ENCODE results near the gene ZNF385B.
A peak's percentile ranks its signal among the peaks of the same experiment; 100 is the strongest.

The ZNF385B gene

DNA sequence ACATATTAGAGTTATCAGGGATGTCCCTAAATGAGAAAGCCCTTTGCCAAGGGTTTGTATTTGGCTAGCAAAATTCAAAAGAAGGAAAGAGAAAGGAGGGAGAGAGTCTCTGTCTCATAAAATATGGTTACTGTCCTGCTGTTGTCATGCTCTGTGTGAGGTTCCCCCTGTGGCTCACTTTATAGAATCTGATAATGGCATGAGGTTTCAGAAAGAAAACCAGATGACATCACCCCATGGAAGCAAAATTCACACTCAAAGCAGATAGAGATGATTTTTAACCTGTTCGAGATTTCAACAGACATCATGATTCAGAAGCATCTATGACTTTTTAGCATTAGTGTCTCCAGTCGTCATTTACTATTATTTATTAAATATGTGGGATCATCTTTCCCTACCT lies 431.8 kb downstream of the ZNF385B start:
- DNase-seq: no peak

DNA sequence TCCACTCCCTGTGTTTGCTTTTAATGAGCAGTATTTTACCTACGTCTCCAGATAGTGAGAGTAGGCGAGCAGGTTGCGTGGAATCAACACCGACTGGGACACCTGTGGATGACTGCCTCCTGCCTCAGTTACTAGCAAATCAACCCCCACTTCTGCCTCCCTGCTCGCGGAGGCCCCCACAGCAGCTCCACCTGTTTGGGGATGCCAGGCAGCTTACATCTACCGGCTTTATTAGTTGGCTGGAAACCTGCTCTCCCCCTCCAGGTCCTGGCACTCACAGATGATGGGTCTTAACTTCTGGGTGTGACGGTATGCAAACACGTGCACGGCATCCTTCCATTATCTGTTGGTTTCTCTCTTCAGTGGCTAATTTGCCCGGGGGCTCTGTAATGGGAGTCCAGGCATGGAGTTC lies 432.3 kb downstream of the ZNF385B start:
- DNase-seq: no peak

DNA sequence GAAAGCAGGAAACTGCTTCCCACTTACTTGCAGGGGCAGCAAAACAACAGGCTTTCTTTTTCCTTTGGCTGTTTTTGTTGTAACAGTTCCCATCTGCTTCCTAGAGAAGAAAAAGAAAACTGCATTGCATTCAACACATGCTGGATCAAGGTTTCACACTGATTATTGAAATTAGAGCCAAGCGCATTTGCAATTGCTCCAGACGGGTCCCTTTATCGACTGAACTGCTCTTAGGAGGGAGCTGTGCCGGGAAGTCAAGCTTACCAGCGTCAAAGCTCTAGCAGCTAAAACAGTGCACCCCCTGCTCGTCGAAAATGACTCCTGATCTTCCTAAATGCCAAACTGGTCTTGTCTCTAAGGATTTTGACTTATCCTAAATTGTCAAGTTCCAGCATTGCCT lies 432.8 kb downstream of the ZNF385B start:
- DNase-seq: no peak

DNA sequence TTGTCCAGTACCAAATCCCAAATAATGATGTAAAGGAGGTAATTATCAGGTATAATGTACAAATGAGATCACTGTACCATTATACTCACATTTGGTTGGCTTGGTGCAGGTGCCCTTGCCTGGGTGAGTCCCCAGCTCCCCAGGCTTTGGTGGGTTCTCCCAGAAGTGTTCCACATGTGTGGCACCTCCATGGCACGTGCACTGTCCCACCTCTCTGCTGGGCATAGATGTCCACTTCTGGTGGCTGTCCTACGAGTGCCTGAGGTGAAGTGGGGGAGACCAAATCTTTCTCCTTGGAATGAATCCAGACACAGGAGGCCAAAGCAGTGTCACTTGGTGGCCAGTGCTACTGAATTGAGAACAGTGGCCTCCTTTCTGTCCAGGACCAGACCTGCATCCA lies 434.3 kb downstream of the ZNF385B start:
- DNase-seq: no peak

DNA sequence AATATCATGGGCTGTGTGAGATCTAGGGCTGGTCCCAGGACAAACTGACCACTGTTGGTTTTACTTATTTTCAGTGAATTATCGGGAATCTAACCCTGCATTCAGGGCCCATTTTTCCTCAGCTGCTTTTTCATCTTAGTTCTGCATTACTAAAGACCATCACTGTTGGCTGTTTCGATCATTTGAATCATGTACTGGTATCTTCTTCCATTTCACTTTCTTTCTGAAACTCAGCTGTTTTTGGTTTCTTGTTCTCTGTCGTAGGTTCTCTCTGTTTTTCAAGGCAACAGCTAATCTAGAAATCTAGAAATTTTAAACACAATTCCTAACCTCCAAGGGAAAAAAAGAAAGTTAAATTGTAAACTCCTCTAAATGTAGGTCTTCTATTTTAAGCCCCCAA lies 436.8 kb downstream of the ZNF385B start:
- DNase-seq: no peak

DNA sequence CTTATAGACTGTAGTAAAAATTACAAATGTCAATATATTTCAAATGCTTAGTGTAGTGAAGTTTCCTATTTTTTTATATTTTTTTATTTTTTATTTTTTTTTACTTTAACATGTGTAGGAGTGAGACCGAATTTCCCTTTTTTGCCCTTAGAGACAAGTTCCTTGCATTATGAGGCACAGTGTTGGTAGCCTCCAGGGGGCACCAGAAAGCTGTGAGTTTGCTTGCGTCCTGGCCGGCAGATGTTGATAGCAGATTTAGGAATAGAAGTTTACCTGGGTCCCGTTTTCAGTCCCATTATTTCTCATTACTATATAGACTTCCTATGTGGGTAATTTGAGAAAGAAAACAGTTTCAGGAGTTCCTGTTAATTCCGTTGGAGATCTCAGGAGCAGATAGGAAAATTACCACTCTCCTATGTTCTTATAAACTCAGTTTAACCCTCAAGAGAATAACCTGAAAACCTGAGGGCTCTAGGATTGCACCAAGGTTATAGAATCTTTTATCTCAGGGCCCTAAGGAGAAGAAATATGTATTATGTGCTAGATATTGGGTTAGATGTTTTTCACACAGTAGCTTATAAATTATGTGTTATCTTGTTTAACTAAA lies 439.3 kb downstream of the ZNF385B start:
- peak; percentile 40 for DNase-seq

DNA sequence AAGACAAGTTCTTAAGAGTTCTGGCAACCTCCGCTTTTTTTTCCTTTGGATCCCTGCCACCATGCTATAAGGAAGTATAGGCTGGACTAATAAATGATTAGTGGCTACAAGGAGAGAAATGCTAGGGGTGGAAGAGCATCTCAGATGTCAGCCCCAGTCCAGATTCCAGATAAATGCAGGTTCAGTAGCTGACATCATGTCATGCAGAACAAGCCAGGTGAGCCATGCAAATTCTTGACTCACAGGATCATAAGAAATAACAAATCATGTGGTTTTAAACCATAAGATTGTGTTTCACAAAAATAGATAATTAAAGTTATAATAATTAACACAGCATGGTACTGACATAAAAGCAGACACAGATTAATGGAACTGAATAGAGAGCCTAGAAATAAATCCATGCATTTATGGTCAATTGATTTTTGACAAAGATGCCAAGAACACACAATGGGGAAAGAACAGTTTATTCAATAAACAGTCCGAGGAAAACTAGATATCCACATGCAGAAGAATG lies 443.9 kb downstream of the ZNF385B start:
- no peak for DNase-seq

DNA sequence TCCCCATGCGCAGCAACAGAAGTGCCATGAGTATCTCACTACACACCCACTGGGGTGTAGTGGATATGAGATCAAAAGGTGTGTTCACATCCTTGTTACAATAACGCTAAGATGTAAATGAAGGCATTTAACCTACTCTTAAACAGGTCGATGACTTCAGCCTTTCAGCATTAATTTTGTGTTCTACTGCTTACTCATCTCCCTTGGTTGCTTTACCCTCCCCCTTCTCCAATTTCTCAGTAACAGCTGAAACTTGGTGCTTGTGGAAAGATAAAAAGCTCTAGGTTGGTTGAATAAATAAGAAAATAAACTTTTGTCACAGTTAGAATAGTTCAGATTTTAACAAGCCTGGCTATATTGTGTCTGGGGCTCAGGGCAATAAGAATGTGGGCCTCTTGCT lies 449.3 kb downstream of the ZNF385B start:
- no peak for DNase-seq

DNA sequence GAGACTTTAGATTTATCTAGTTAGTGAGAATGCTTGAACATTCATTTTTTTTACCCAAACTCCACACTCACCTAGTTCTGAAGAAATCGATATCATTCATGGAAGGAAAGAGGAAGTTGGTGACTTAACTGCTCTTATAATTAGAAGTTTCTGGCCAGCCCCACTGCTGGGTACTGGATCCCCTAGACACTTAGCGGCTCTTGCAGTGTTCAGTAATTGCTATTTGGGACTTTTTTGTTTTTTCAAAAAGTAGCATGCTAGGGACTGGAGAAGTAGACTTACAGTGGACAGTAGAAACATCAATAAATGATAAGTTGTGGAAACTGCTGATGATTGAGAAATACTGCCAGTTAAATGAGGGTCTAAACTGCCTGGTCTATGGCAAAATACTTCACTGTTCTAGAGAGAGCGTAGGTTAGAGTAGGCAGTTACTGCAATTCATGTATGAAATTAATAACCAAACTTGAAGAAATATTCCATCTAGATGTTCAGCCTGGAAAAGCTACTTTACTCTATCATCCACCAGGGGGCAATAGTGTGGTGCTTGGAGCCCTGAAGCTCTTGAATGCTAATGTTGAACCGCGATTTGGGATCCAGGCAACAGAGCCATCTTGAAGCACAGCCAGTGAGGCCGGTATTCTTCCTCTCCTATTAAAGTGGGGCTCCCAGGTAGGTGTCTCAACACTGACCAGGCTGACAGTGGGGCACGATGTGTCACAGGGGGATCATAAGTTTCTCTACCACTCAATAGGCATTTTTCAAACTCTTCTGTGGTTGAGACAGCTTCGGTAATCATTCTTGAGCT lies 450.7 kb downstream of the ZNF385B start:
- DNase-seq: peak; percentile 78

DNA sequence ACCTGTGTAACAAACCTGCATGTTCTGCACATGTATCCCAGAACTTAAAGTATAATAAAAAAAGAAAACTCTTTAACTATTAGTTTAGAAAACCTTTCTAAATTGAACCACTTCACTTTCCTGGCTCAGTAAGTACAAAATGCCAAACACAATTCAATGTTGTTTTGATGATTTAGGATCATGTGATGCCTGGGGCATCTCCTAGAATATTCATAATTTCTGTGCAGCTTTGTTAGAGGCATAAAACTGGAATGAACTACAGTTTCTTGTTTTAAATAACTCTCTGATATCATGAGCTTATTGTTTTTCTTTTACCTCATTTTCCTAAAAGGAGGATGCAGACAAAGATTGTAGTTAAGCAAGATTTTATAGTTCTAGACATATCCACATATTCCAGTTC lies 457.8 kb downstream of the ZNF385B start:
- DNase-seq: no peak

DNA sequence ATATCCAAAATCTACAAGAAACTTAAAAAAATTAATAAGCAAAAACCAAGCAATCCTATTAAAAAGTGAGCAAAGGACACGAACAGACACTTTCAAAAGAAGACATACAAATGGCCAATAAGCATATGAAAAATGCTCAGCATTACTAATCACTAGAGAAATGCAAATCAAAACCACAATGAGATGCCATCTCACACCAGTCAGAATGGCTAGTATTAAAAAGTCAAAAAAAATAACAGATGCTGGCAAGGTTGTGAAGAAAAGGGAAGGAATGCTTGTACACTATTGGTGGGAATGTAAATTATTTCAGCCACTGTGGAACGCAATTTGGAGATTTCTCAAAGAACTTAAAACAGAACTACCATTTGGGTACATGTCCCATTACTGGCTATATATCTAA lies 467.9 kb downstream of the ZNF385B start:
- no peak for DNase-seq

Measured in MV-4-11 (cell line).